ENCODE results near the gene ADGRD1.

Gene ADGRD1

DNA sequence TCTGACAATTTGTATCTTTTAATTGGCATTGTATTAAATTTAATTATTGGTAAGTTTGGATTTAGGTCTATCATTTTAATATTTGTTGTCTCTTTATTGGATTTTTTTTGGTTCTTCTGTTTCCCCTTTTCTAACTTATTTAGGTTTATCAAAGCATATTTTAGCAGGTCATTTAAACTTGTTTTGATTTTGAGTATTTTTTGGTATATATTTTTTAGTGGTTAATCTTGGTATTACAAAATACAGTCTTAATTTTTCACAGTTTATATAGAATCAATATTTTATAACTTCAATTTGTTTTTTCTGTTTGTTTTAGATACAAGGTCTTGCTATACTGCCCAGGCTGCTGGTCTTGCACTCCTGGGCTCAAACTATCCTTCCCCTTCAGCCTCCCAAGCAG is 15.5 kb upstream of the ADGRD1 start:
- DNase-seq: no peak

DNA sequence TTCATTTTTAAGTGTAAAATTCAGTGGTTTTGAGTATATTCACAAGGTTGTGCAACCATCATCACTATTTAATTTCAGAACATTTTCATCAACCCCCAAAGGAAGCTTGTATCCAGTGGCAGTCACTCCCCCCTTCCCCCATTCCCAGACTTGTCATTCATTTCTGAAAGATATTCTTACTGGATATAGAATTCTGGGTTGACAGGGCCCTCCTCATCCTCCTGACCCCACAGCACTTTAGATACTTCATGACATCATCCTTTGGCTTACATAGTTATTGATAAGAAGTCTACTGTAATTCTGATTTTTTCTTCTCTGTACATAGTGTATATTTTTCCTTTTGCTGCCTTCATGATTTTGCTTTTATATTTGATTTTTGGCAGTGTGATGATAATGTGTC is 8.8 kb upstream of the ADGRD1 start:
- DNase-seq: no peak

GRCh38 chr12:130945786-130946492 is 7.8 kb upstream of the ADGRD1 start:
- no peak for DNase-seq

DNA sequence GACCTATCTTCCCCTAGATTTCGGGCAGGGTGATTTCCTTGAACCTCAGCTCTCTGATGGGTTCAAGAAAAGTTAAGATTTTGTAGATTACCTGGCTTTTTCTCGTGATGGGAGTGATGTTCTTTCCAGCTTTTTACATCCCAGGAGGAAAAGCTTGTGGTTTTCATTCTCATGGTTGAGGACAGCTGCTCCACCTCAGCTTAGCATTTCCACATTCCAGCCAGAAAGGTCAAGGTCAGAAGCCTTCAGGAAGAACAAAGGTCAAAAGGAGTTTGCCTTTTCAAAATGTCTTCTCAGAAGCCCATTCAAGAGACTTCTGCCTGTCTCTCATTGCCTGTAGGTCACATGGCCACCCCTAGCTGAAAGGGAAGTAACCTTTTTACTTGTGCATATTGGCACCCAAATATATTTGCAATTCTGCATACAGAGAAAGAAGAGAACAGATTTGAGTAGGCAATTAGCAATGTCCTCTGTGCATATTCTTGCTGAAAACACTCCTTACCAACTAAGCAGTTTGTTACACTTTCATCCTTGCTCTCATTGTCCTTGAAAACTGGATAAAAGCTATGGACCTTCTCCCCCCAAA is 6.6 kb upstream of the ADGRD1 start:
- DNase-seq: no peak

GRCh38 chr12:130948136-130948535 is 5.6 kb upstream of the ADGRD1 start:
- no peak for DNase-seq

GRCh38 chr12:130948751-130949150 is 5.0 kb upstream of the ADGRD1 start:
- no peak for DNase-seq

GRCh38 chr12:130949806-130950205 is 3.9 kb upstream of the ADGRD1 start:
- DNase-seq: no peak

GRCh38 chr12:130951636-130952035 is 2.1 kb upstream of the ADGRD1 start:
- no peak for DNase-seq

DNA sequence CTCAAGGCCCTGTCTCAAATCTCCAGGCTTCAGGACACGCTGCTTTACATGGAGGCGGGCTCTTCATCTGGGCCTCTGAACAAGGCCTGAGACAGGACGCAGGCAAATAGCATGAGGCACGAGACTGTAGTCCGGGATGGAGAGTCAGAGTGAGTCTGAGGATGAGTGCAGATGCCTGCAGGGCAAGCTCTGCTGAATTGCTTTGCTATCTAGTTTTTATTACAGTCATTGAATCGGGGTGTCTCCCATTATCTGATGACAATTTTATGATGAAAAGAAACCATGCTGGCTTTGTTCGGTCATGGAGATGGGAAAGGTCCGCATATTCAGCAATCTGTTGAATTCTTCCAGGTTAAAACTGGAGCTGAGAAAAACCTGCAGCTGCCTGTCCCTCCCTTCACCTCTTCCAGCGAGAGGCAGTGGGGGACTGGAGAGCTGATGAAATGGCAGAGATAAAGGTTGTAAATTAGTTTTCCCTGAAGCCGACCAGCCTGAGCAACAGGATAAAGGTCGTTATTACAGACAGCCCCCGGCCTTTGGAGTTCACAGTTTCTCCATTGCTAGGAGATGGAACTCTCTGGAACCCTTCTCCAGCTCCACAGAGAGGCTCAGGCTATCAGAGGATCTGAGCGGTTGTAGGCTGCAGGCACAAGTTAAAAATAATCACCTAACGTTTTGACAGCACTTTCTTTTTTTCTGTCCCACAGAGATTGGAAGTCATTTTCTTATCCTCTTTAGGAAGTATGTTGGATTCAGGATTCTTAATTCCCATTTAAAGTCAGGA is 1.3 kb upstream of the ADGRD1 start:
- DNase-seq: no peak

GRCh38 chr12:130954544-130954831 is 781 bp downstream of the ADGRD1 start:
- DNase-seq: no peak

DNA sequence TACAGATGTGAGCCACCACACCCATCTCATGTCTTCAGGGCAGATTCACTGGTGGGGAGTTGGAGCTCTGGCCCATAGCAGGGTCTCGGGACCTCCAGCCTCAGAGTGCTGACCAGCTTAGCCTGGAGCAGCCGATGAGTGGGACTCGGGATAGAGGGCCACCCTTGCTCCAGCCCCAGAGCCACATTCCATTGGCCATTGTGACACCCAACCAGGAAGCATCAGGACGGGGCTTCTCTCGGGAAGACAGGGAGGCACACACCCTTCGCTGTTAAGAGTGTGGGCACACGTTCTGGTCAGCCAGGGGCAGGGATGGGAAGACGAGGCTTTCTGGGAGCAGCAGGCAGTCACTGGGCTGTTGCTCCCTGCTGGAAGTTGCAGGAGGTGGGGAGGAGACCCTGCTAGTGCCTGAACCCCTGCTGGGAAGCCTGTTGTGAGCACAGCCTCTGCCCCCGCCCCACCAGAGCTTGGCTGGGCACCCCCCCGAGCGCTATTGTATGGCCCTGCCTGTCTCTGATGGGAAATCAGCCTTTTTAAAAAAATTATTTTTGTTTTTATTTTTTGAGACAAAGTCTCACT is 1.6 kb downstream of the ADGRD1 start:
- DNase-seq: no peak

DNA sequence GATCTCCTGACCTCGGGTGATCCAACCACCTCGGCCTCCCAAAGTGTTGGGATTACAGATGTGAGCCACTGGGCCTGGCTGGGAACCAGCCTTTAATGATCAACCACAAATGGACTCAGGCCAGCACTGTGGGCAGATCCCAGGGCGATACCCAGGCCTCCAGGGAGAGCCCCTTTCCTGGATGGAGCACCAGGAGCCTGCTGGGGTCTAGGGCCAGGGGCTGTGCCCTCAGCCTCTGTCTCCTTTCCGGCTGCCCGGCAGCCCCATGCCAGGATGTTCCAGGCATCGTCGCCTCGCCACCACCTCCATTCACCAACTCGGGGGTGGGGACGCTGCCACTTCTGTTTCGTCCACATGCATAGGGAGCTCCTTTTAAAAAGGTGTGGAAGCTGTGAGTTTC is 2.3 kb downstream of the ADGRD1 start:
- no peak for DNase-seq

DNA sequence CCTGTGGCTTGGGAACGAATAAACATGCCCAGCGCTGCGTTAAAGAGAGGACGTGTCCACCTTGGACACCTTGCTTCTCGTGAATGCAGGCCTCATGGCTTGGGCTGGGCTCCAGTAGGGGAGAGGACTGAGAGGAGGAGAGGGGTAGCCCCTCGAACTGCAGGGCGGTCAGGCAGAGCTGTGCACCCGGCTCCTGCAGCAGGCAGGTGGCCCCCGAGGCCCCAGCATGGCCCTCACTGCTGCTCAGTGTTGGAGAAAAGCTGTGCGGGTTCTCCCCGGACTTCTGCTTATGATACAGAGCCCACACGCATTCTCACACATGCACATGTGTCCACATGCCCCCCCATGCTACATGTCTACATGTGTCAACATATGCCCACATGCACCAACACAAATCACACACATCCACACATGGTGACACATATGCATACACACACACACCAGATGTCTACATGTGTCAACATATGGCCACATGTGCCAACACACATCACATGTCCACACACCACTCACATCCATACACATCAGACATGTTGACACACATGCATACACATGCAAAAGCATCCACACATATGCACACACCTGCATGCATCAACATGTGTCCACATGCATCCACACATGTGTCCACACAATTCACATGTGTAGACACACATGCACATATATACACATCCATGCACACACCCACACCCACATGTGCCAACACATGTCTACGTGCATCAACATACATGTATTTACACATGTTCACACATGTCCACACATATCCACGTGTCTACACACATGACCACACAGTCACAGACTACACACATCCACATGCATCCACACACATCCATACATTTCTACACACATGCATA is 3.0 kb downstream of the ADGRD1 start:
- DNase-seq: no peak

- DNase-seq: no peak
Observed at GRCh38 chr12:130957304-130957621, 3.6 kb downstream of the ADGRD1 start.

- no peak for DNase-seq
Observed at GRCh38 chr12:130958557-130959140, 4.9 kb downstream of the ADGRD1 start.

DNA sequence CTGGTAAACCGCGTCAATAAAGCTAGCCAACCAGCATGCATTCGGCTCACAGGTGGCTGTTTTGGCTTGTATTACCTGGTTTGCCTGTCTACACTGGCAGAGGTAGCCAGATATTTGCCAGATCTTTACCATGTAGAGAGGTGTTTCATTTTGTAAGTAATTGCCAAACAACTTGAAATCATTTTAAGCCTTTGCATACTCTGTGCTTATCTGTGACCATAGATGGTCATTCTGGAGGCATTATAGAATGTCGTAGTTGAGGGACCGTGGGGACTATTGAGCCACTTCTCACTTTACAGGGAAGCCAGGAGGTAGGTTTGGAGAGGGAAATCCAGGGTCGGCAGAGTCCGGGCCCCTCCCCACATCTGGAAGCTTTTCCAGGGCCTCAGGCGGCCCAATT is 5.9 kb downstream of the ADGRD1 start:
- DNase-seq: no peak

- no peak for DNase-seq
Observed at GRCh38 chr12:130960058-130960457, 6.4 kb downstream of the ADGRD1 start.

GRCh38 chr12:130960787-130961186 is 7.1 kb downstream of the ADGRD1 start:
- no peak for DNase-seq

GRCh38 chr12:130961921-130962451 is 8.3 kb downstream of the ADGRD1 start:
- DNase-seq: no peak

DNA sequence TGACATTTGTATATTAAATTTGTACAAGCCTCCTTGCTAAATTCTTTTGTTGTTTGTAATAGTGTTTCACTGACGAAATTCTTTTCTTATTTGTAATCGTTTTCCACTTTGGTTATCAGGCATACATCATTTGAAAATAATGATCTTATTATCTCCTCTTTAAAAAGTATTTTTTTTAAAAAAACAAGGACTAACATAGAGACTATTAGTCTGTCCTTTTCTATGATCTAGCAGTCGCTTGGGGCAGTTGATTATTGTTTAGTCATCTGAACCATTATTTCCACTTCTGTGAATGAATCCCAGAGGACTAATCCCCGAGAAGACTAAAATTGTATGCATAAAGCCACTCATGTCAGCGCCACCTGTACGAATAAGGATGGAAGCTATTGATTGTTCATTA is 11.5 kb downstream of the ADGRD1 start:
- no peak for DNase-seq

GRCh38 chr12:130965668-130966067 is 12.0 kb downstream of the ADGRD1 start:
- no peak for DNase-seq

- DNase-seq: no peak
Observed at GRCh38 chr12:130966443-130967030, 12.8 kb downstream of the ADGRD1 start.

All from stimulated activated CD4-positive, alpha-beta T cell treated with anti-CD3 and anti-CD28 coated beads, Interleukin-2, amount 100 ng/mL, for 24 hours (primary cell).